Skeletal muscle tissue (tissue), 4 donors: ENCODE data around the gene AK9. TPM values are rescaled to one million over a fixed set of nuclear protein-coding genes. Genes with fewer than 3 reads are reported as not detected.
"Not testable (repeated sequence)": the region's sequence is repeated elsewhere in the genome, so short reads cannot be mapped to it uniquely, and the experiment has no call there.

Experiments
- H3K27ac ChIP-seq: one replicate; pipeline ENCODE4 v1.7.0; 2013; ENCODE audit warnings: mild to moderate bottlenecking, low read depth, low read length, inconsistent platforms
- H3K27me3 ChIP-seq, 3 donors: one replicate each; pipeline ENCODE4 v1.7.0; 2013; ENCODE audit warnings: low read length in 3 of 3; ENCODE audit not compliant: control insufficient read depth in 3 of 3, insufficient read depth in 3 of 3
- H3K36me3 ChIP-seq, 3 donors: one replicate each; pipeline ENCODE4 v1.7.0; 2013; ENCODE audit warnings: low read length in 3 of 3; ENCODE audit not compliant: control insufficient read depth in 3 of 3, insufficient read depth in 3 of 3
- H3K4me1 ChIP-seq, 3 donors: one replicate each; pipeline ENCODE4 v1.7.0; 2013; ENCODE audit warnings: low read length in 3 of 3, mild to moderate bottlenecking in 3 of 3; ENCODE audit not compliant: control insufficient read depth in 3 of 3, insufficient read depth in 3 of 3
- H3K4me3 ChIP-seq, 3 donors: one replicate each; pipeline ENCODE4 v1.7.0; 2013; ENCODE audit warnings: low read length in 3 of 3
- H3K9ac ChIP-seq, 3 donors: one replicate each; pipeline ENCODE4 v1.7.0; 2013; ENCODE audit warnings: low read length in 3 of 3, mild to moderate bottlenecking in 3 of 3, moderate library complexity in 2 of 3, low read depth in 1 of 3
- H3K9me3 ChIP-seq, 3 donors: one replicate each; pipeline ENCODE4 v1.7.0; 2013; ENCODE audit warnings: low read length in 3 of 3; ENCODE audit not compliant: control insufficient read depth in 3 of 3
- total RNA-seq: library from RNA; depleted of rRNA; stranded (reverse); fragments of >200 nt; gene quantifications from one replicate; pipeline ENCODE4 v1.2.3, GENCODE V29; 2014
- donor health status: Osteomylitis.

The AK9 gene
- total RNA-seq, 1 donor from 2014 or later: 14.1 TPM

- Histone ChIP-seq H3K4me3 (no peak overlapping the region), H3K4me1 (no peaks in the 10 kb centered on the region), H3K9me3 (no peaks in the 10 kb centered on the region), H3K27ac (no peak overlapping the region), H3K27me3 (no peaks in the 10 kb centered on the region), H3K9ac (no peak overlapping the region), H3K36me3 (no peaks in the 10 kb centered on the region)
Observed at GRCh38 chr6:109523478-109523877, 167.5 kb downstream of the AK9 start.

- H3K9me3 ChIP-seq: no peaks in the 10 kb centered on the region
Observed at GRCh38 chr6:109521080-109521479, 169.9 kb downstream of the AK9 start.

DNA sequence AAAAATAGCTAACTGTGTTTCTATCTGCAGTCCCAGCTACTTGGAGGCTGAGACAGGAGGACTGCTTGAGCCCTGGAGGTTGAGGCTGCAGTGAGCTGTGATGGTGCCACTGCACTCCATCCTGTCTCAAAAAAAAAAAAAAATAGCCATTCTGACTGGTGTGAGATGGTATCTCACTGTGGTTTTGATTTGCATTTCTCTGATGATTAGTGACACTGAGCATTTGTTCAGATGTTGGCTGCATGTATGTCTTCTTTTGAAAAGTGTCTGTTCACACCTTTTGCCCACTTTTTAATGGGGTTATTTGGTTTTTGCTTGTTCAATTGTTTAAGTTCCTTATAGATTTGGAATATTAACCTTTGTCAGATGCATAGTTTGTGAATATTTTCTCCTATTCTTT is 171.4 kb downstream of the AK9 start:
- H3K9me3 ChIP-seq, H3K27me3 ChIP-seq, H3K4me1 ChIP-seq, H3K9ac ChIP-seq, H3K4me3 ChIP-seq, H3K27ac ChIP-seq, H3K36me3 ChIP-seq: not testable (repeated sequence)

More at GRCh38 chr6:109521080-109521479, 169.9 kb downstream of the AK9 start:
- no peak overlapping the region for H3K27ac ChIP-seq
- H3K4me3 ChIP-seq: no peak overlapping the region
- H3K9ac ChIP-seq: no peak overlapping the region
- no peaks in the 10 kb centered on the region for H3K36me3 ChIP-seq
- no peaks in the 10 kb centered on the region for H3K27me3 ChIP-seq
- no peaks in the 10 kb centered on the region for H3K4me1 ChIP-seq

- H3K4me1 ChIP-seq: peaks cover 0 to 3% (median 0%) of the 10 kb centered on the region in 3 donors
- no peaks in the 10 kb centered on the region for H3K27me3 ChIP-seq
- no peaks in the 10 kb centered on the region for H3K36me3 ChIP-seq
- no peaks in the 10 kb centered on the region for H3K9me3 ChIP-seq
- no peak overlapping the region for H3K9ac ChIP-seq
- H3K4me3 ChIP-seq: no peak overlapping the region
- no peak overlapping the region for H3K27ac ChIP-seq
Observed at GRCh38 chr6:109516929-109517328, 174.1 kb downstream of the AK9 start.

GRCh38 chr6:109515781-109516409 is 175.1 kb downstream of the AK9 start:
- no peaks in the 10 kb centered on the region for H3K27me3 ChIP-seq
- no peaks in the 10 kb centered on the region for H3K36me3 ChIP-seq
- H3K9me3 ChIP-seq: no peaks in the 10 kb centered on the region
- no peak overlapping the region for H3K27ac ChIP-seq
- no peak overlapping the region for H3K4me3 ChIP-seq
- H3K9ac ChIP-seq: no peak overlapping the region
- H3K4me1 ChIP-seq: peaks cover 0 to 3% (median 0%) of the 10 kb centered on the region in 3 donors

- Histone ChIP-seq H3K36me3 (no peaks in the 10 kb centered on the region), H3K4me3 (no peak overlapping the region), H3K27me3 (no peaks in the 10 kb centered on the region), H3K27ac (no peak overlapping the region), H3K4me1 (peaks cover 0 to 3% (median 0%) of the 10 kb centered on the region in 3 donors), H3K9ac (no peak overlapping the region), H3K9me3 (no peaks in the 10 kb centered on the region)
Observed at GRCh38 chr6:109514946-109515345, 176.1 kb downstream of the AK9 start.

DNA sequence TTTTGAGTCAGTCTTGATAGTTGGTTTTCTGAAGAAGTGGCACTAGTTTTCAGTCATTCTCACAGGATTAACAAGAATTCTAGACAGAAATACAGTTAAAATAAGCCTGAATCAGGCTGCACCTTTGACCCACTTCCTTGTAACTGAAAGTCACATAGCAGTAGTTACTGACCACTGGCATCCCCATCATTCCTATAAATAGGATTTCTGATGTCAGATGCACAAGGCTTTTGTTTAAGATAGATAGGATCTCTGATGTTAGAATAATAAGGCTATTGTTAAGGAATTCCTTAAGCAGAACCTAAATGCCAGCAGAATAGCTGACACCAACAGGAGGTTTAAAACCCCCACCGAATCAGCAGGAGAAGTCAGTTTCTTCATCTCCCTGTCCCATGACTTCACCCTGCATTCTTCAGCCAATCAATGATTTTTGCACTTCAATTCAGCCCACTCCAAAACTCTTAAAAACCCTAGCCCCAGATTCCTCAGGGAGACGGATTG is 177.4 kb downstream of the AK9 start:
- no peaks in the 10 kb centered on the region for H3K36me3 ChIP-seq
- no peaks in the 10 kb centered on the region for H3K27me3 ChIP-seq
- H3K4me1 ChIP-seq: peaks cover 0 to 3% (median 0%) of the 10 kb centered on the region in 3 donors
- H3K4me3 ChIP-seq: no peak overlapping the region
- no peak overlapping the region for H3K9ac ChIP-seq
- no peaks in the 10 kb centered on the region for H3K9me3 ChIP-seq
- H3K27ac ChIP-seq: no peak overlapping the region

DNA sequence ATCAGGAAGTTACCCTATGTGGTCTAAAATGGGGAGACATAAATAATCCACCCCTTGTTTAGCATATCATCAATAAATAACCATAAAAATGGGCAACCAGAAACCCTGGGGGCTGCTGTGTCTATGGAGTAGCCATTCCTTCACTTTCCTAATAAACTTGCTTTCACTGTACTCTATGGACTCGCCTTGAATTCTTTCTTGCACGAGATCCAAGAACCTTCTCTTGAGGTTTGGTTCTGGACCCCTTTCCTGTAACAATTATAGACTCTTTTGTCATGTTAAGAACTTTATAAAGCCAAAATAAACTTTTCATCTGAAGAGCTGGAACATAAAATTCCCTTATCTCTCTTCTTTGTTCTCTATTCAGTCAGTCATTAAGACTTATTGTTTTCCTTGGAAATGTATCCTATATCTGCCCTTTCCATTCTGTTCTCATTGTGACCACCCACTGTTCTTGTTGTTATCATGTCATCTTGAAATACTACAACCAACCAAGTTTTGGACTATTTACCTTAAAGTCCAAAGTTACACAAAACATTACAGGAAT is 178.7 kb downstream of the AK9 start:
- Histone ChIP-seq H3K4me1 (peaks cover 0 to 3% (median 0%) of the 10 kb centered on the region in 3 donors), H3K27ac (no peak overlapping the region), H3K36me3 (no peaks in the 10 kb centered on the region), H3K4me3 (no peak overlapping the region), H3K9ac (no peak overlapping the region), H3K9me3 (no peaks in the 10 kb centered on the region), H3K27me3 (no peaks in the 10 kb centered on the region)

GRCh38 chr6:109511832-109512231 is 179.2 kb downstream of the AK9 start:
- Histone ChIP-seq H3K27ac (no peak overlapping the region), H3K36me3 (no peaks in the 10 kb centered on the region), H3K9me3 (no peaks in the 10 kb centered on the region), H3K4me1 (peaks cover 0 to 3% (median 0%) of the 10 kb centered on the region in 3 donors), H3K9ac (no peak overlapping the region), H3K4me3 (no peak overlapping the region), H3K27me3 (no peaks in the 10 kb centered on the region)

DNA sequence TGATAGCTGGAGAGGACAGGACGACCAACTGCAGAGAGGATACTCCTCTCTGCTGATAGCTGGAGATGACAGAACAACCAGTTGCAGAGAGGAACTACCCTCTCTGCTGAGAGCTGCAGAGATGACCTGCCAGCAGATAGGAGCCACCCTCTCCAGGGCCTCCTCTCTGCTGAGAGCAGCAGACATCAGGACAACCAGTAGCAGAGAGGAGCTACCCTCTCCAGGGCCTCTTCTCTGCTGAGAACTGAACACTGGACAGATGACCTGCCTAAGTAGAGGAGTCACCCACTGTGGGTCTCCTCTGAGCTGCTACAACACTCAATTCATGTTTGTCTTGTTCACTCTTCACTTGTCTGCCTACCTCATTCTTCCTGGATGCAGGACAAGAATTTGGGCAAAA is 180.6 kb downstream of the AK9 start:
- no peak overlapping the region for H3K4me3 ChIP-seq
- peaks cover 0 to 3% (median 0%) of the 10 kb centered on the region in 3 donors for H3K4me1 ChIP-seq
- no peaks in the 10 kb centered on the region for H3K27me3 ChIP-seq
- H3K27ac ChIP-seq: no peak overlapping the region
- no peaks in the 10 kb centered on the region for H3K9me3 ChIP-seq
- no peak overlapping the region for H3K9ac ChIP-seq
- H3K36me3 ChIP-seq: no peaks in the 10 kb centered on the region
